HEK293 (cell line): ENCODE measurements around the gene NPW.

Source experiments
- CTCF ChIA-PET: fragments of 350-600 bp; formaldehyde crosslinking; extraction: SDS; loops from one replicate; lab custom pipeline; 2021; ENCODE audit warnings: antibody characterized with exemption; lab: Yijun Ruan, JAX
- POLR2A ChIA-PET: fragments of 300-600 bp; formaldehyde crosslinking; extraction: SDS; loops from one replicate; lab custom pipeline; 2020; ENCODE audit warnings: antibody characterized with exemption, inconsistent platforms; lab: Yijun Ruan, JAX
- H3K27ac ChIP-seq: fragments of 200-500 bp; sonication (Bioruptor generic); 2 replicates; pipeline ENCODE4 v1.5.1; 2014; ENCODE audit warnings: low read depth, low read length, control low read depth, inconsistent platforms; ENCODE audit errors: extremely low read depth
- H3K36me3 ChIP-seq, 2 experiments: fragments of 200-500 bp in 1 of 2; sonication (Bioruptor generic) in 1 of 2; 1 replicate in 1 of 2; 2 replicates in 1 of 2; pipeline ENCODE4 v1.5.1; 2014 to 2017; ENCODE audit warnings: inconsistent platforms in 2 of 2, low read length in 2 of 2; ENCODE audit not compliant: control insufficient read depth in 2 of 2, insufficient read depth in 1 of 2
- H3K4me1 ChIP-seq: fragments of 200-500 bp; sonication (Bioruptor generic); 2 replicates; pipeline ENCODE4 v1.5.1; 2014; ENCODE audit warnings: mild to moderate bottlenecking, low read length, inconsistent platforms; ENCODE audit not compliant: control insufficient read depth, insufficient read depth
- H3K4me3 ChIP-seq: 2 replicates; pipeline ENCODE4 v1.5.1; 2011; ENCODE audit warnings: low read depth, mild to moderate bottlenecking, control low read depth, low read length, moderate library complexity
- H3K9me3 ChIP-seq: fragments of 200-500 bp; sonication (Bioruptor generic); 2 replicates; pipeline ENCODE4 v1.5.1; 2014; ENCODE audit warnings: low read depth, low read length, inconsistent platforms; ENCODE audit not compliant: control insufficient read depth, insufficient read depth
- KLF10 ChIP-seq: fragments of 450-650 bp; IDR thresholded peaks from 2 replicates; pipeline ENCODE4 v1.5.1; 2018; ENCODE audit warnings: missing biosample characterization, mild to moderate bottlenecking, missing genetic modification characterization
- KLF7 ChIP-seq: fragments of 450-650 bp; formaldehyde crosslinking; IDR thresholded peaks from 2 replicates; pipeline ENCODE4 v1.5.1; 2016; ENCODE audit warnings: missing biosample characterization, missing genetic modification characterization, borderline replicate concordance
- MEIS1 ChIP-seq: sonication (generic); formaldehyde crosslinking; IDR thresholded peaks from 2 replicates; pipeline ENCODE4 v1.8.1; 2022; ENCODE audit warnings: missing genetic modification reagents, mild to moderate bottlenecking, borderline replicate concordance
- SCRT2 ChIP-seq: fragments of 450-650 bp; formaldehyde crosslinking; IDR thresholded peaks from 2 replicates; pipeline ENCODE4 v1.5.1; 2016; ENCODE audit warnings: missing biosample characterization, missing genetic modification characterization
- YY1 ChIP-seq: fragments of 450-650 bp; formaldehyde crosslinking; IDR thresholded peaks from 2 replicates; pipeline ENCODE4 v1.5.1; 2018; ENCODE audit warnings: missing biosample characterization, missing genetic modification characterization
- ZBTB17 ChIP-seq: fragments of 450-650 bp; formaldehyde crosslinking; IDR thresholded peaks from 2 replicates; pipeline ENCODE4 v1.5.1; 2016; ENCODE audit warnings: missing biosample characterization, missing genetic modification characterization
- ZBTB48 ChIP-seq: fragments of 450-650 bp; formaldehyde crosslinking; IDR thresholded peaks from 2 replicates; pipeline ENCODE4 v1.5.1; 2016; ENCODE audit warnings: missing biosample characterization, missing genetic modification characterization
- ZNF121 ChIP-seq: fragments of 450-650 bp; formaldehyde crosslinking; IDR thresholded peaks from 2 replicates; pipeline ENCODE4 v1.5.1; 2016; ENCODE audit warnings: missing biosample characterization, missing genetic modification characterization
- ZNF146 ChIP-seq: fragments of 450-650 bp; formaldehyde crosslinking; IDR thresholded peaks from 2 replicates; pipeline ENCODE4 v1.5.1; 2016; ENCODE audit warnings: missing biosample characterization, missing genetic modification characterization
- ZNF223 ChIP-seq: fragments of 450-650 bp; formaldehyde crosslinking; IDR thresholded peaks from 2 replicates; pipeline ENCODE4 v1.5.1; 2016; ENCODE audit warnings: missing biosample characterization, missing genetic modification characterization
- ZNF239 ChIP-seq: fragments of 450-650 bp; formaldehyde crosslinking; IDR thresholded peaks from 2 replicates; pipeline ENCODE4 v1.5.1; 2016; ENCODE audit warnings: missing biosample characterization, missing genetic modification characterization
- ZNF24 ChIP-seq: fragments of 450-650 bp; formaldehyde crosslinking; IDR thresholded peaks from 2 replicates; pipeline ENCODE4 v1.5.1; 2016; ENCODE audit warnings: missing biosample characterization, missing genetic modification characterization
- ZNF280D ChIP-seq: fragments of 450-650 bp; formaldehyde crosslinking; IDR thresholded peaks from 2 replicates; pipeline ENCODE4 v1.5.1; 2016; ENCODE audit warnings: missing biosample characterization, missing genetic modification characterization
- ZNF324 ChIP-seq: fragments of 450-650 bp; formaldehyde crosslinking; IDR thresholded peaks from 2 replicates; pipeline ENCODE4 v1.5.1; 2016; ENCODE audit warnings: missing biosample characterization, missing genetic modification characterization
- ZNF404 ChIP-seq: fragments of 450-650 bp; formaldehyde crosslinking; IDR thresholded peaks from 2 replicates; pipeline ENCODE4 v1.5.1; 2017; ENCODE audit warnings: missing biosample characterization, missing genetic modification characterization
- ZNF423 ChIP-seq: fragments of 450-650 bp; formaldehyde crosslinking; IDR thresholded peaks from 2 replicates; pipeline ENCODE4 v1.5.1; 2016; ENCODE audit warnings: missing biosample characterization, missing genetic modification characterization
- ZNF433 ChIP-seq: fragments of 450-650 bp; formaldehyde crosslinking; IDR thresholded peaks from 2 replicates; pipeline ENCODE4 v1.5.1; 2016; ENCODE audit warnings: missing biosample characterization, missing genetic modification characterization, low read depth
- ZNF623 ChIP-seq: fragments of 450-650 bp; formaldehyde crosslinking; IDR thresholded peaks from 2 replicates; pipeline ENCODE4 v1.5.1; 2016; ENCODE audit warnings: missing biosample characterization, missing genetic modification characterization
- ZNF626 ChIP-seq: fragments of 450-650 bp; sonication (Bioruptor Pico); formaldehyde crosslinking; IDR thresholded peaks from 2 replicates; pipeline ENCODE4 v1.5.1; 2018; ENCODE audit warnings: missing biosample characterization, missing genetic modification characterization, inconsistent platforms
- ZNF660 ChIP-seq: fragments of 450-650 bp; IDR thresholded peaks from 2 replicates; pipeline ENCODE4 v1.5.1; 2018; ENCODE audit warnings: missing biosample characterization, mild to moderate bottlenecking, missing genetic modification characterization

NPW gene

GRCh38 chr16:1973461-1974156 lies 46.0 kb upstream of the NPW start:
- no peaks in the 10 kb centered on the region for H3K9me3 ChIP-seq
- POLR2A ChIA-PET = interaction anchor here (1.0 to 10.1 kb wide), 2 partner anchors 8 to 12 kb away, joined by 3 to 76 read pairs; partner anchors contain the start of gene RPS2
- no peak overlapping the region for H3K27ac ChIP-seq

GRCh38 chr16:1974157-1975070 lies 45.2 kb upstream of the NPW start:
- H3K4me3 ChIP-seq = no peak overlapping the region
- CTCF ChIA-PET = interaction anchor here (0.6 kb wide), 1 partner anchor 96 kb away, joined by 3 read pairs; no protein-coding TSS in a partner anchor
- no peaks in the 10 kb centered on the region for H3K9me3 ChIP-seq
- H3K4me1 ChIP-seq = no peaks in the 10 kb centered on the region
- peaks cover 0 to 54% of the 10 kb centered on the region in 2 experiments; a peak in 1 of 3 replicates for H3K36me3 ChIP-seq
- H3K27ac ChIP-seq = no peak overlapping the region
- TF ChIP-seq KLF7 (tag by site-specific recombination) (no peak), ZNF623 (tag by site-specific recombination) (no peak), YY1 (tag by site-specific recombination) (no peak), ZNF404 (tag by site-specific recombination) (no peak), ZNF433 (tag by site-specific recombination) (no peak), MEIS1 (CRISPR knock-in tag) (no peak), ZNF626 (tag by site-specific recombination) (no peak), ZBTB48 (tag by site-specific recombination) (no peak), ZNF280D (tag by site-specific recombination) (no peak), ZNF121 (no peak), ZNF146 (tag by site-specific recombination) (no peak), ZNF423 (tag by site-specific recombination) (no peak)
- POLR2A ChIA-PET = interaction anchor here (10.1 kb wide), 1 partner anchor 9 kb away, joined by 76 read pairs; the partner anchor contains the start of gene RPS2

More at GRCh38 chr16:1973461-1974156, 46.0 kb upstream of the NPW start:
- no peak overlapping the region for H3K4me3 ChIP-seq
- H3K4me1 ChIP-seq = no peaks in the 10 kb centered on the region
- TF ChIP-seq ZNF223 (tag by site-specific recombination) (no peak), ZBTB17 (tag by site-specific recombination) (peak; percentile 20; the same call in 1 of the 2 replicates)
- TF ChIP-seq, all 188 proteins: peak for 1
- peaks cover 0 to 47% of the 10 kb centered on the region in 2 experiments; a peak in 1 of 3 replicates for H3K36me3 ChIP-seq
- CTCF ChIA-PET = interaction anchor here (0.6 kb wide), 1 partner anchor 95 kb away, joined by 3 read pairs; no protein-coding TSS in a partner anchor

- Histone ChIP-seq H3K4me1 (no peaks in the 10 kb centered on the region), H3K4me3 (no peak overlapping the region), H3K9me3 (no peaks in the 10 kb centered on the region), H3K27ac (no peak overlapping the region), H3K36me3 (peaks cover 0 to 59% of the 10 kb centered on the region in 2 experiments; a peak in 1 of 3 replicates)
- ChIA-PET POLR2A (interaction anchor here (1.2 to 10.1 kb wide), 2 partner anchors 10 to 180 kb away, joined by 4 to 76 read pairs; partner anchors contain the start of genes RPS2 and TRAF7), CTCF (interaction anchor here (0.5 kb wide), 1 partner anchor 7 kb away, joined by 4 read pairs; no protein-coding TSS in a partner anchor)
- no peak for TF ChIP-seq ZNF239 (tag by site-specific recombination)
- TF ChIP-seq ZNF324 (tag by site-specific recombination) = no peak
- peak; percentile 93 for TF ChIP-seq SCRT2
- no peak for TF ChIP-seq KLF10
- no peak for TF ChIP-seq ZNF660 (tag by site-specific recombination)
- TF ChIP-seq ZNF24 (tag by site-specific recombination) = no peak
These were observed 44.0 kb upstream of the NPW start for GRCh38 chr16:1975432-1976215.
